ENCODE data around the gene OR1Q1.
A peak's percentile ranks its signal among the peaks of the same experiment; 100 is the strongest.

Gene OR1Q1

GRCh38 chr9:122619996-122620395, 5.5 kb downstream of the OR1Q1 start:
- TF ChIP-seq RAD21 (IDR thresholded peaks at IDR 0.05; ENCODE audit: low read depth): no peak
- TF ChIP-seq NFIC (IDR thresholded peaks at IDR 0.05): no peak
- TF ChIP-seq MAX (IDR thresholded peaks at IDR 0.05): no peak
- no peak for TF ChIP-seq EP300 (IDR thresholded peaks at IDR 0.05; ENCODE audit: borderline replicate concordance)
- no peak for TF ChIP-seq TCF12 (IDR thresholded peaks at IDR 0.05; ENCODE audit: low read depth)
- no peak for TF ChIP-seq REST (IDR thresholded peaks at IDR 0.05; ENCODE audit: low read depth)
- TF ChIP-seq CREB1 (IDR thresholded peaks at IDR 0.05; ENCODE audit: low read depth): no peak
- TF ChIP-seq YY1 (IDR thresholded peaks at IDR 0.05; ENCODE audit: low read depth): no peak
- TF ChIP-seq USF1 (IDR thresholded peaks at IDR 0.05): no peak
- TF ChIP-seq FOXM1 (IDR thresholded peaks at IDR 0.05; ENCODE audit: borderline replicate concordance, low read depth): no peak
- TF ChIP-seq TEAD4 (IDR thresholded peaks at IDR 0.05): no peak
- no peak for TF ChIP-seq CEBPB (IDR thresholded peaks at IDR 0.05)
- TF ChIP-seq EGR1 (IDR thresholded peaks at IDR 0.05): no peak
- TF ChIP-seq ZBTB7A (IDR thresholded peaks at IDR 0.05; ENCODE audit: low read depth): no peak
- TF ChIP-seq TAF1 (IDR thresholded peaks at IDR 0.05; ENCODE audit: low read depth): no peak

- TF ChIP-seq REST (IDR thresholded peaks at IDR 0.05; ENCODE audit: low read depth) (peak; percentile 88), RAD21 (IDR thresholded peaks at IDR 0.05; ENCODE audit: low read depth) (no peak), EP300 (IDR thresholded peaks at IDR 0.05; ENCODE audit: borderline replicate concordance) (no peak), NFIC (IDR thresholded peaks at IDR 0.05) (no peak), TAF1 (IDR thresholded peaks at IDR 0.05; ENCODE audit: low read depth) (no peak)
Measured at GRCh38 chr9:122642226-122642625, 27.7 kb downstream of the OR1Q1 start.

GRCh38 chr9:122656378-122656777, 41.8 kb downstream of the OR1Q1 start:
- TF ChIP-seq EGR1 (IDR thresholded peaks at IDR 0.05): no peak
- no peak for TF ChIP-seq YY1 (IDR thresholded peaks at IDR 0.05; ENCODE audit: low read depth)

- TF ChIP-seq TAF1 (IDR thresholded peaks at IDR 0.05; ENCODE audit: low read depth): no peak
Measured at GRCh38 chr9:122657527-122657926, 43.0 kb downstream of the OR1Q1 start, which contains the start of gene OR1B1. OR1B1 (minus strand) TSS chr9:122657627.

- no peak for TF ChIP-seq TEAD4 (IDR thresholded peaks at IDR 0.05)
- no peak for TF ChIP-seq CREB1 (IDR thresholded peaks at IDR 0.05; ENCODE audit: low read depth)
- TF ChIP-seq RAD21 (IDR thresholded peaks at IDR 0.05; ENCODE audit: low read depth): no peak
- TF ChIP-seq TAF1 (IDR thresholded peaks at IDR 0.05; ENCODE audit: low read depth): no peak
- TF ChIP-seq REST (IDR thresholded peaks at IDR 0.05; ENCODE audit: low read depth): no peak
- no peak for TF ChIP-seq ZBTB7A (IDR thresholded peaks at IDR 0.05; ENCODE audit: low read depth)
- TF ChIP-seq EGR1 (IDR thresholded peaks at IDR 0.05): no peak
- no peak for TF ChIP-seq MAX (IDR thresholded peaks at IDR 0.05)
- TF ChIP-seq FOXM1 (IDR thresholded peaks at IDR 0.05; ENCODE audit: borderline replicate concordance, low read depth): no peak
- no peak for TF ChIP-seq USF1 (IDR thresholded peaks at IDR 0.05)
- no peak for TF ChIP-seq YY1 (IDR thresholded peaks at IDR 0.05; ENCODE audit: low read depth)
Measured at GRCh38 chr9:122661416-122661815, 46.9 kb downstream of the OR1Q1 start, which contains the start of gene OR1L1. OR1L1 (plus strand) TSS chr9:122661716; CDS start chr9:122661716, 0 bp downstream.
